ENCODE results near the gene GRAPL.
"Not testable (repeated sequence)": the region's sequence is repeated elsewhere in the genome, so short reads cannot be mapped to it uniquely, and the experiment has no call there.

GRAPL gene

DNA sequence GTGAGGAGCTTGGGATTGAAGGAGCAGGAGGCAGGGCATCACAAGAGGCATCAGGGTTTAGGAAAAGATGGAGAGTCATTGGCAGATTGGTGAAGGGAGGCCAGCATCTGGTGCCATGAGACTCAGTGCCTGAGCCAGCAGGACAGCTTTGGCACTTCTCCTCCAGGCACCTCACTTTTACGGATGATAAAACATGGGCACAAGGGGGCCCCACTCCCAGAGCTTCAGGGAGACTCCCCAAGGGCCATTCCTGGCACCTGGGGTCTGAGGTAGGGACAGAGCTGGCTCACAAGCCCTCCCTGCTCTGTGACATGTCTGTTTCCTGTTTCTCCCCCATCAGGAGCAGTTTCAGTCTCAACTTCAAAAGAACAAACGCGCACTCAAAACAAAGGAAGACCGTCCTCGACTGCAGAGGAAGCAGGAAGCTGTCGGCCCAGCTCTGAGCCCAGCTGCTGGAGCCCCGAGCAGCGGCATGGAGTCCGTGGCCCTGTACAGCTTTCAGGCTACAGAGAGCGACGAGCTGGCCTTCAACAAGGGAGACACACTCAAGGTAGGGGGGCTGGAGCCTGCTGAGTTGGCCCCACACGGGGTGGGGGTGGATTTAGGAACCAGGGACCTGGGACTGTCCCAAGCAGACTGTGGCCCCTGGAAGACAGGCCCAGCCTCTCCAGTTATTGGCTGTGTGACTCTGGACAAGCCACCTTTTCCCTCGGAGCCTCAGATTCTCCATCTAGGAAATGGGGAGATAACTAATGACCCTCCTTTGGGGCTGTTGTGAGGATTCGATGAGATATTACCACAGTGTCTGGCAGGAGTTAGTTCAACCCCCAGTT lies at the start of gene GRAPL:
GRAPL (plus strand) TSS at position 442 of the 833 bp plus-strand sequence; CDS start at position 473, 31 bp downstream.
- not testable (repeated sequence) for DNase-seq

DNA sequence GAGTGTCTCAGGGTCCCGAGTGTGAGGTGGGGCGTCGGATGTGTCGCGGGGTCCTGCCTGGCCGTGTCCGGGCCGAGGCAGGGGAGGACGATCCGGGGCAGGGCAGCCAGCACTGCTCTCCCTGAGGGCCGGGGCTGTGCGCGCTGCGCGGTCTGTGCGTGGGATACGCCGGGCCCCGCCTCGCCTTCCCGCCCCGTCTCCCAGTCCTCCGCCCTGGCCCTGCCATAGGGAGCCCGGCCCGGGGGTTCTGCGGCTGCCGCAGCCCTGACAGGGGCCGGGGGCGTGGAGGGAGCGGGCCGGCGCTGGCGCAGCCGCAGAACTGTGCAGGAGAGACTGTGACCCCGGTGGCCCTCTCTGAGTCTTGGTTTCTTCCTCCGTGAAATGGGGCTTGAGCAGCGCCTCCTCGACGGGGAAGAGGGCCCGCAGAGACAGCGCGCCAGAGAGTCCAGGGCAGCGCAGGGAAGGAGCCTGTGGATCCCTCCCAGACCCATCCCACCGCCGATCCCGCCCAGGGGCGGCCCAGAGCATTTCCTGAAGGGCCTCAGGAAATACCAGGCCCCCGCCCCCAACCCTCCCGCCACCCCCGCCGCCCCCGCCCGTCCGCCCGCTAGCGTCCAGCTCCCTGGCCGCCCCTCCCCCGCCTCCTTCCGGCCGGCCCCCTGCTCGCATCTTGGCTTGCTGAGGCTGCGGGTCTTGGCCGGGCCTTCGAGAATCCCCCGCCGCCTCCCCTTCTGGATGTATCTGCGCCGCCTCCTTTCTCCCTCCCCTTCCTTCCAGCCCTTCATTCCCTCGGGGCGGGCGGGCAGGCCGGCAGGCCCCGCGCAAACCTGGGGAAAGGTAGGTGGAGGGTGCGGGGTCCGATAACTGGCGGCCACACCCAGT lies 38.3 kb upstream of the GRAPL start:
- not testable (repeated sequence) for DNase-seq

DNA sequence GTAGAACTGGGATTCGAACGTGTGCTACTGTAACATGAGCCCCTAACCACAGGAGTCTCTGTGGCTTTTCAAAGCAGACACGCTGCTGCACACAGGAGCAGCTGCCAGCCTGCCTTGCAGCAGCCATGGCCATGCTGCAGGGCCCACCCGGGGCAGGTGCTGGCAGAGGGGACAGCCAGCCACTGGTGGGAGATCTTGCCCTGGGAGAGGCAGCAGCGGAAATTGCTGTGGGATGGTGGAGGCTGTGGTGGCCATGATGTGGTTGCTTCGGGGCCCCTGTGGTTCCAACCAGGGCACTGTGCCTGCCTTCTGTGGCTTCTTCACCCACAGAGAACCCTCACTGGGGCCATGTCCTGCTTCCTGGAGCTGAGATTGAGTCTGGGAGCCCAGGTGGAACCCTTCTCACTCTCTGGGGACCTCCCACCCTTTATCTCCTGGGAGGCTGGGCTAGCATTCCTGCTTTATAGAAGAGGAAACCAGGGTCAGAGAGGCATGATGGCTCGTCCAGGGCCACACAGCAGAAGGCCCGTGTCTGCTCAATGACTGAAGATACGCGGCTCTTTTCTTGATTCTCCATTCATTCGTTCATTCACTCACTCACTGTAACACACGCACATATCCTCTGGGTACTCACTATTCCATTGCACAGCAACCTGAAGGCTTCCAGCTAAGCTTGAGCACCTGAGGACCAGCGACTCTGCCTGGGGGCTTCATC lies 37.2 kb upstream of the GRAPL start:
- not testable (repeated sequence) for DNase-seq

DNA sequence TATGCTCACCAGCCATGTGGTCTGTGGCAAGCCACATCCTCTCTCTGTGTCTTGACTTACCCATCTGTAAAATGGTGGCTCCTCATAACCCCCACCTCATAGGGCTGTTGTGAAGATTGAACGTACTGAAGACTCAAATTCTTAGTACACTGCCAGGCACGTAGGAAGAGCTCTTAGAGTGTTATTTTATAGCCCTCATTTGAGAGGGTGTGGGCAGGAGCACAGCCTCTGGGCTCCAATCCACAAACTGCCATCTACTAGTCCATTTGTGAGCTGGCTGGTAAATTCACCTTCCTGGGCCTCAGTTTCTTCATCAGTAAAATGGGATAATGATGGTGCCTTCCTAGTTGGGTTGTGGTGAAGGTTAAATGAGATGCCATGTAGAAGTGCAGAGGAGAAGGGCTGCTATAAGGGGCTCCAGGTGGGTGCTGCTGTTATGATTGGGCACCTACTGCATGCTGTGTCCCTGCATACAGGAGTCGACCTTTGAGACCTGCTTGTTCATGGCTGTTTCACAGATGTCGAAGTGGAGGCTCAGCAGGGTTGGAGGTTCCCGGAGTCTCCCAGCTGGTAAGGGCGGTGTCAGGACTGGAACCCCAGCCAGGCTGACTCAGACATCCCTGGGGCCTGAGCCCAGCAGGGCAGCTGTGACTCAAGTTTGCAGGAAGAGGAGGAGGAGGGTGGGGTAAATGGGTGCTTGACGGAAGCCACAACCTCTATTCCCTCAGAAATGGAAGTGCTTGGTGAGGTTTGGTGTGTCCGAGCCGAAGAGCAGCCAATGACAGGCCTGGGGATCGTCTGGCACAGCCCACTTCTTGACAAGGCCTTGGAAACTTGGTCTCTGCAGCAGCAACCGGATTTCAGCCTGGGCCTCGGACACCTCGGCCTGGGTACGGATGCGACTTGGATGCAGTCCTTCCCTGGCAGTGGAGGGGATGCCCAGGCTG lies 34.4 kb upstream of the GRAPL start:
- not testable (repeated sequence) for DNase-seq

DNA sequence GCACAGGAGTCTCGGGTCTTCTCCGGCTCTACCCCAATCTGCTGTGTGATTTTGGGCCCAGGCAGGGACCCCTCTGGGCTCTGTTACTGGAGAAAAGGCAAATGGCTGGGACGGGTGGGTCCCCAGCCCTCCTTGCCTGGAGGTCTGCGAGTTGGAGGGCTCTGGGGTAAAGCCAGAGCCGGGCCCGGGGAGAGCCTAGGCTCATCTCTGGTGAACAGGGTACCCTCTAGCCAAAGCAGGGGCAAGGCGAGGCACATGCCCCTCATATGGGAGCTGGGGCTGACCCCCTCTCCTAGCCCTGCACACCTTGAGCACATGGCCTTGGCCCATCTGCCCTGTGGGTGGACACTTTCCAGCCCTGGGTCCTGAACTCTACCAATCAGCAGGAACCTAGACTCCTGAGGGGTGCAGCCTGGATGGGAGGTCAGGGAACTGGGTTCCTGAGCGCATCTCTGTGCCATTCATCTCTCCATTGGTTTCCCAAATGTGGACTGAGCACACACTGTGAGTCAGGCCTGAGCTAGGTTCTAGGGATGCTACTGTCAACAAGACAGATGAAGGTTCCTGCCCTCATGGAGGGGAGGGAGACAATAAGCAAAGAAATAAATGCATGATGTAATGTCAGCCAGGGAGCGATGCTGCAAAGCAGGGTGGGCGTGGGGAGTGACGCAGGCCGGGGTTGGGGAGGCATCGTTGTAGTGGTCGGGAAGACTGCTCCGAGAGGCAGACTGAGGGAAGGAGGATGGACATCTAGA lies 33.5 kb upstream of the GRAPL start:
- not testable (repeated sequence) for DNase-seq

DNA sequence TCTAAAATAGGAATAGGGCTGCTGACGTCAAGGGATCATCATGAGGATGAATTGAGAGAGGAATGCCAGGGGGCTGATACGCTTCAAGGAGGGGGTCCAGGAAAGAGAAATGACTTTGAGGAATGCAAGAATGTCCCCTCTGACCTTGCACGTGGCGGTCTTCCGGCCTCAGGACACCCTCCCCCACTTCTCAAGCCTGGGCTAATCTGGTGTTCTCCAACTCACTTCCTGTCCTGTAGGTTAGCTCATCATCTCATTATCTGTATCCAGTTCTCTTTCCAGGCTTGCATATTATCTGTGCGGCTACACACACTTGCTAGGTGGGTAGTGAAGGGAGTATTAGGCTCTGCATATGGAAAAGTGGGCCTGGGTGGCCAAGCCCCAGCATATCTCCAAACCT lies 18.9 kb upstream of the GRAPL start:
- DNase-seq: not testable (repeated sequence)

DNA sequence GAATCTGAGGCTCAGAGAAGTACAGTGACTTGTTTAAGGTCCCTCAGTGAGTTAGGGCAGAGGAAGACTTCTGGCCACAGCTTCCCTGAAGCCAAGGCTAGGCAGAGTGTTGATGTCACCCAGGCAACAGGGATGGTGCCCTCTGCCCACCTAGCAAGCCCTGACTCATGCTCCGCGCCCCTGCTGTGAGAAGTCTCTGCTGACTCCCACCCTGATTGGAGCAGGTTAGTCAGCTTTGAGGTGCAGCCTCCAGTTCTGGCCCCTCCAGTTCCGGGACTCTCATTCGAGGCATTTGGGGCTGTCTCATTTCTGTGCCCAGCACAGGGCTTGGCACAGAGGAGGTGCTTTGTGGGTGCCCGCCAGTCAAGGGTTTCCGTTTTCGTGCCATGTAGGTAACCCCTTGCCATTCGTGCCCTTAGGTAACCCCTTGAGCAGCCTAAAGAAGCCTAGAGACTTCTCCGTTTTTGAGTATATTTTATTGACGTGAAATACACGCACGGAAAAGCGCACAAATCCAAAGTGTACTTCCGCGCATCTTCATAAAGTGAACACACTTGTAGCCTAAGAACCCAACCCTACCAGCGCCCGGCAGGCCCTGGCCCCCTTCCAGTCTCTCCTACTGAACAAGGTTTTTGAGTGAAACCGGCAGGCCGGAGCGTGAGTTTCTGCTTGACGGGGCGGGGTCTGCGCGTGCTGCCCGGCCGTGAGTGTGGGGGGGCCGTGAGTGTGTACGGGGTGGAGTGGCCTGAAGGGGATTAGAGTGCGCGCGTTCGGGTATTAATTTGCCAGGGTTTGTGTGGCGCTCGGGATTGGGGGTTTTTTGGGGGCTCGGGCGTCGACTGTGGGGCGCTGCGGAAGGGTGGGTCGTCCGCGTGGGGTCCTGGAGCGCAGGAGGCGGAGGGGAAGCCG lies 16.9 kb upstream of the GRAPL start:
- not testable (repeated sequence) for DNase-seq

DNA sequence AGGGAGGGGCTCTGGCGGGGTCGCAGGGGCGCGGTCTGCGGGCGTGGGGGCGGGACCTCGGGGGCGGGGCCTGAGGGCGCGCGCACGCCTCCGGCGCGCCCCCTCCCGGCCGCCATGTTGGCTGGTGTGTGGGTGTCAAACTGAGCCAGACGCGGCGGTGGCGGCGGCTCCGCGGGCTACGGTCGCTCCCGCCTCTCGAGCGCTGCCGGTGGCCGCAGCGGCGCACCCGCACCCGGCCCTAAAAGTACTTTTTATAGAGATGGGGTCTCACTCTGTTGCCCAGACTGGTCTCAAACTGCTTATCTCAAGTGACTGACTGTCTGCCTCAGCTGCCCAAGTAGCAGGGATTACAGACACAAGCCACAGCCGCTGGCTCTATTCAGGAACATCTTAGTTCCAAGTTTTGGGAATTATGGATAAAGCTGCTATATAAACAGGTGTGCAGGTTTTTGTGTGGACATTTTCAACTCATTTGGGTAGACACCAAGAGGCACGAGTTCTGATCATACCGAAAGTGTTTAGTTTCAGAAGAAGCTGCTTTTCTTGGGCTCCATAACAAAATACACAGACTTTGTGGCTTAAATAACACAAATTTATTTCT lies 16.2 kb upstream of the GRAPL start:
- not testable (repeated sequence) for DNase-seq

DNA sequence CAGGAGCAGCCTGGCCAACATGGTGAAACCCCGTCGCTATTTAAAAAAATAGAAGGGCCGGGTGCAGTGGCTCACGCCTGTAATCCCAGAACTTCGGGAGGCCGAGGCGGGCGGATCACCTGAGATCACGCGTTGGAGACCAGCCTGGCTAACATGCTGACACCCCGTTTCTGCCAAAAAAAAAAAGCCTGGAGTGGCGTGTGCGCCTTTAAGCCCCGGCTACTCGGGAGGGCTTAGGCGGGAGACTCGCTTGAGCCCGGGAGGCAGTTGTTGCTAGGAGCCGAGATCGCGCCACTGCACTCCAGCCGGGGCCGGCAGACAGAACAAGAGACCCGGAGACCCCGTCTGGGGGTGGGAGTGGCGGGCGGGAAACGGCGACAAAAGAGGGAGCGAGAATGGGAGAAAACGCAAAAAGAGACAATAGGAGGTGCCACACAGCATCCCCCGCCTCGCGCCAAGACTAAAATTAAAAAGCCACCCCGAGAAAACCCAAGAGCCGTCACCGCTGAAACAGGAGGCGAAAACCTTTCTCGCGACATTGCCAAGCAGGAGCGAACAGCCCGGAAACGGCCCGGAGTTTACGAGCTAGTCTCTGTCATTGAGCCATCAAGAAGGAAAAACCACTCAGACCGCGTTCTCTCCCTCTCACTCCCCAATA lies 15.5 kb upstream of the GRAPL start:
- not testable (repeated sequence) for DNase-seq

DNA sequence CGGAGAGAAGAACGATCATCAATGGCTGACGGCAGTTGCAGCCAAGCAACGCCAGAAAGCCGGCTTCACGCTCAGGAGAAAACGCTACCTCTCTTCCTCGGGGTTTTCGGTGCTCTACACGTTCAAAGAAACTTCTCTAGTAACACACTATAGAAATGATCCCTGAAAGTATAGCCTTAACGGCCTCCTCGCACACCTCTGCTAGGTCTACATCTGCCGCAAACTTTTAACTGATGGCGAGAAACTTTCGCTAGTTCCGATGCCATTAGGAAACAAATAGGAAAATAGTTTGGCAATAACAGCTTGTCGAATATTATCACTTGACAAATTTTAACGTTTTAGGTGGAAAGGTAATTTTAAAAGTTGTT lies 14.9 kb upstream of the GRAPL start:
- not testable (repeated sequence) for DNase-seq

DNA sequence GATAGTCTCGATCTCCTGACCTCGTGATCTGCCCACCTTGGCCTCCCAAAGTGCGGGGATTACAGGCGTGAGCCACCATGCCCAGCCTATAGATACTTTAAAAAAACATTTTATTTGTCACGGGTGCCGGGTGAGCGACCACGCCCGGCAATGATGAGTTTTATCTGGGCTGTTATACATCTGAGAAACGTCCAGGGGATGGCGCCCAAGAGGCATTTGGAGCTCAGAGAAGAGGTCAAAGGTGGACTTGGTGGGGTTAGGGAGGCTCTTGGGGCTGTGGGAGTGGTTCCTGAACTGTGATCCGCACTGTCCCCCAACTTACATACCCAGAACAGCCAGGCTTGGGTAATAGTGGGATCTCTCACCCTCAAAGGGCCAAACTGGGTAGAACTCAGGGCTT lies 8.7 kb upstream of the GRAPL start:
- not testable (repeated sequence) for DNase-seq

DNA sequence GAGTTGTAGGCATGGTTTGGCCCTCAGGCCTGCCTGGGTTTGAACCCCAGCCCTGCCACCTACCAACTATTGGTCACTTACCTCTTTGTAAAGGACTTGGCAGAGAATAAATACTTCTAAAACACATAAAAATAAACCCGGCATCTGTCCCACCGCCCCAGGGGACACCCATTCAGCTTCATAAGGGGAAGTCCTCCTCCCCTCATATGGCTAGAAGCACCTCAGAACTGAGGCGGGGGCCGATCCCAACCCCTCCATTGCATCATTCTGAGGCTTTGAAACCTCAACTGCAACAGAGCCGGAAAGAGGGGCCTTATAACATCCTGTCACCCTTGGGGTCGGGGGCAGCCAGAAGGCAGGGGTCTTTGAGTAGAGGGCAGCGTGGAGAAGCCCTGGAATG lies 2.1 kb upstream of the GRAPL start:
- DNase-seq: not testable (repeated sequence)

DNA sequence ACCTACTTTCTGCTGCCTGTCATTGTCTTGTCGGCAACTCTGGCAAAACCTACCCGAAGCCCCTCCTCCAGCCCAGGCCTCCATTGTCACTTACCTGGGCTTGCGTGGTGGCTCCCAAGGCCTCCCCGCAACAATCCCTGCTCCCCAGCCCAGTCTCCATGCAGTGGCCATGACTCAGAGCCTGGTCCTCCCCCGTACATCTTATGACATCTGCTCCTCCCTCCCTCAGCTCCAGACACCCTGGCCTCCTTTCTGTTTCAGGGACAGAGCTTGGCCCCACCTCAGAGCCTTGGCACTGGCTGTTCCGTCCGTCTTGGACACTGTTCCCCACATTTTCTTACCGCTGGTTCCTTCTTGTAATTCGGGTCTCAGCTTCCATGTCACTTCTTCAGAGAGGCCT lies 2.1 kb downstream of the GRAPL start:
- DNase-seq: not testable (repeated sequence)

DNA sequence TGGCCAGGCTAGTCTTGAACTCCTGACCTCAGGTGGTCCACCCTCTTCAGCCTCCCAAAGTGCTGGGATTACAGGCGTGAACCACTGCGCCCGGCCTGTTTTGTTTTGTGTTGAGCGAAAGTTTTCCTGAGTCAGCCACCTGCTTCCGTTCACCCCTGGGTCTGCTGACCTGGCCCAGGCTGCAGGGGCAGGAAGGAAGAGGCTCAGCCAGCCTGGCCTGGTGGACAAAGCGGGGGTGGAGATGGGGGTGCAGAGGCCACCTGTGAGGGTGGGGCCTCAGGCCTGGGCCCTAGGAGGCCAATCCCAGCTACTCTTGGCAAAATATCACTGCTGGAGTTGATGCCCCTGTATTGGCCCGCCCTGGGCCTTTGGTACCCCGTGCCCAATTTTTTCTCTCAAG lies 3.7 kb downstream of the GRAPL start:
- not testable (repeated sequence) for DNase-seq

DNA sequence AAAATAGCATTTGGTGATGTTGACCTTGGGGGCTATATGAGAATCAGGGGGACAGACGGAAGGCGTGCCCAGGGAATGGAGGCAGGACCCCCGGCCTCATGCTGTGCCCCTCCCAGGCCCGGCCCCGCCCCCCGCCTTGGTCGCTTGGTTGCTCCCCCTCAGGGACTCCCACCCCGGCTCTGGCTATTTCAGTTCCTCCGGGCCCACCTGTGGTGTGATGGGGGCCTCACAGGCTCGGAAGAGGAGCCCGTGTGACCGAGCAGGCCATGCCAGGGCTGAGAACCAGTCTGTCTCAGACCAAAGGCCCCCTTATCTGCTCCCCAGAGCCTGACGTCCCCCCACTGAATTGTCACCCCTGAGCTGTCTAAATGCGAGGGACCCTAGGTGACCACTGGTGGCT lies 4.4 kb downstream of the GRAPL start:
- DNase-seq: not testable (repeated sequence)

DNA sequence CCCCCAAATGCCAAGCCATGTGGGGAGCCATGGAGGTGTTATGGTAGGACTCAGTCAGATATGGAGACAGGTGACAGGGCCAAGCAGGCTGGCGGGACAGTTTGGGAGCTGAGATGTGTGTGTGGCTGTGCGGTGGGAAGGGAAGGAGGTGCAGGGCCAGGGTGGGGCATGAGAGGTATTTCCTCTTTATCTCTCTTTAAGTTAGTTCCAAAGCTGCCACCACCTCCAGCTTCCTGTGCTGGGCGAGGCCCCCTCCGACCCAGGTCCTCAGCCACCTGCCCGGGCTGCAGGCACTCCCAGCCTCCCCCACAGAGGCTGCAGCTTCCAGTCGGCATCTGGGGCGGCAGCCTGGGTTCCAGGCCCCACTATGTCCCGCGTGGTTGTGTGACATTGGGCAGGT lies 6.4 kb downstream of the GRAPL start:
- DNase-seq: not testable (repeated sequence)

DNA sequence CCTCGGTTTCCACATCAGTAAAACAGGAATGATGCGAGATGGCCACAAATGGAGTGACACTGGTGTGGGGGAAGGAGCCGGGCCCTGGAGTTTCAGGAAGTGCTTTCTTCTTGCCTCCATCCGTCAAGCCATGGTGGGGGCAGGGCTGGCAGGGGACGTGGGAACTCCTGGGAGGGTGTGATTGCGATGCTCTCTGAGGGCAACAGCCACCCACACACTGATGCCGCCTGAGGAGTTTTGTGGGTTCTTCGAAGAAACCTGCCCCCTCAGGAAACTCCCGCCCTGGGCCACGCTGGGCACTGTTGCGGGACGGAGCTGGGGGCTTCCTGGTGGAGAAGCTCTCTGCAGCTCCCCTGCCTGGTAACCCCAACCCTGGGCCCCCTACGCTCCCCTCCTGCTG lies 8.0 kb downstream of the GRAPL start:
- DNase-seq: not testable (repeated sequence)

DNA sequence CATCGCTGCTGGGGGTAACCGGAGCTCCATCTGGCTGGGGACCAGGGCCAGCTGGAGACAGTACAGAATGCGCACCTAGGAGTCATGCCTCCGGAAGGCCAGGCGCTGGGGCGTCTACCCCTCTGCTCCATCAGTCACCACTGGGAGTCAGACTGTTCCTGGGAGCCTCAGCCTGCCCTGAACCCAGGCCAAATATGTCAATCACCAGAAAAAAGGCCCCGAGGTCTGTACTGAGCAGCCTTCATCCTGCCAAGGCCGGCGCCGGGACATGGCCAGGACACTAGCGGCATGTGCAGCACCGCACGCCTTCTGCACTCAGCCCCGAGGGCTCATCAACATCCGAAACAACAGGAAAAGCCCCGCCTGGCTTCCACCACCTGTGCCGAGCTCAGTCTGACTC lies 8.7 kb downstream of the GRAPL start:
- not testable (repeated sequence) for DNase-seq

DNA sequence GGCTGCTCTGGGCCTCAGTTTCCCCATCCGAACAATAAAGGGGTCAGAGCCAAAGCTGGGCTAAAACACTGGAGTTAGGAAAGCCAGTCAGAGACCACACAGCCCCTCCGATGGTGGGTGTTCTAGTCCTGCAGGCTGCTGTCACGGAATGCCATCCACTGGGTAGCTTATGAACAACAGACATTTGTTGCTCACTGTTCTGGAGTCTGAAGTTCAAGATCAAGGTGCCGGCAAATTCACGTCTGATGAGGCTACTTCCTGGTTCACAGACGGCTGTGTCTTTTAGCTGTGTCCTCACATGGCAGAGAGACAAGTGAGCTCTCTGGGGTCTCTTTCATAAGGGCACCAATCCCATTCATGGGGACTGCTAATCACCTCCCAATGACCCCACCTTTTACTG lies 9.2 kb downstream of the GRAPL start:
- DNase-seq: not testable (repeated sequence)

All from NCI-H1436 treated with DMSO at 0.1 percent for 48 hours (cell line).